ENCODE data around the gene SH3PXD2A.

DNA sequence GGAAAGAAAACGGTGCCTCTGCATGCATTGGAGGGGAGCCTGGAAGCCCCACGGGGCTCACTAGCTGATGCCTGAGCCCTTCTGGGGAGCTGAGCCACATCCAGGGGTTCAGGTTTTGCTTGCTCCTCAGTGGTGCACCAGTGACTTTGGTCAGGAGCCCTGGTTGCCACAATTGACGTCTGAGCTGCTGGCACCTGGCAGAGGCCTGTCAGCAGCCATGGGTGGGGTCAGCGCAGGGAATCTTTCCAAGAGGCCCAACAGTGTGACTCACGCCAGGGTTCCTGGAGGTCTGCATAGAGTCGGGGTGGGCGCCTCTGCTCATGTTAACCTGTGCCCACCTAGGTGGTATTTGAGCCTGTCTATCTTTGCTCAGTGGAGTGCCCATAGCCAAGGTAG is 223.1 kb downstream of the SH3PXD2A start:
- TF ChIP-seq RAD21 (IDR thresholded peaks at IDR 0.05; ENCODE audit: low read length) (no peak), RFX5 (IDR thresholded peaks at IDR 0.05; ENCODE audit: low read depth, low read length) (no peak), MXI1 (IDR thresholded peaks at IDR 0.05; ENCODE audit: borderline replicate concordance, low read depth, low read length) (no peak), RCOR1 (IDR thresholded peaks at IDR 0.05; ENCODE audit: insufficient replicate concordance, low read length) (no peak), POLR2A (IDR thresholded peaks at IDR 0.05; ENCODE audit: low read depth, low read length) (no peak), MAFK (IDR thresholded peaks at IDR 0.05; ENCODE audit: low read depth, low read length) (no peak), BHLHE40 (IDR thresholded peaks at IDR 0.05; ENCODE audit: low read depth, low read length) (no peak), SMC3 (IDR thresholded peaks at IDR 0.05; ENCODE audit: low read depth, low read length) (no peak), CEBPB (IDR thresholded peaks at IDR 0.05; ENCODE audit: low read depth, low read length) (no peak)
- TF ChIP-seq, protein P1, sequence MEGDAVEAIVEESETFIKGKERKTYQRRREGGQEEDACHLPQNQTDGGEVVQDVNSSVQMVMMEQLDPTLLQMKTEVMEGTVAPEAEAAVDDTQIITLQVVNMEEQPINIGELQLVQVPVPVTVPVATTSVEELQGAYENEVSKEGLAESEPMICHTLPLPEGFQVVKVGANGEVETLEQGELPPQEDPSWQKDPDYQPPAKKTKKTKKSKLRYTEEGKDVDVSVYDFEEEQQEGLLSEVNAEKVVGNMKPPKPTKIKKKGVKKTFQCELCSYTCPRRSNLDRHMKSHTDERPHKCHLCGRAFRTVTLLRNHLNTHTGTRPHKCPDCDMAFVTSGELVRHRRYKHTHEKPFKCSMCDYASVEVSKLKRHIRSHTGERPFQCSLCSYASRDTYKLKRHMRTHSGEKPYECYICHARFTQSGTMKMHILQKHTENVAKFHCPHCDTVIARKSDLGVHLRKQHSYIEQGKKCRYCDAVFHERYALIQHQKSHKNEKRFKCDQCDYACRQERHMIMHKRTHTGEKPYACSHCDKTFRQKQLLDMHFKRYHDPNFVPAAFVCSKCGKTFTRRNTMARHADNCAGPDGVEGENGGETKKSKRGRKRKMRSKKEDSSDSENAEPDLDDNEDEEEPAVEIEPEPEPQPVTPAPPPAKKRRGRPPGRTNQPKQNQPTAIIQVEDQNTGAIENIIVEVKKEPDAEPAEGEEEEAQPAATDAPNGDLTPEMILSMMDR (conservative IDR thresholded peaks at IDR 0.05; ENCODE audit: low read depth, low read length): no peak
